Measurements from ENCODE around the gene MC1R.
"Not testable (repeated sequence)": the region's sequence is repeated elsewhere in the genome, so short reads cannot be mapped to it uniquely, and the experiment has no call there.

The MC1R gene

GRCh38 chr16:89918453-89919347, at the start of gene MC1R:
MC1R (plus strand) TSS chr16:89918862; CDS start chr16:89919259, 397 bp downstream.
- DNase-seq: peak; percentile 42

DNA sequence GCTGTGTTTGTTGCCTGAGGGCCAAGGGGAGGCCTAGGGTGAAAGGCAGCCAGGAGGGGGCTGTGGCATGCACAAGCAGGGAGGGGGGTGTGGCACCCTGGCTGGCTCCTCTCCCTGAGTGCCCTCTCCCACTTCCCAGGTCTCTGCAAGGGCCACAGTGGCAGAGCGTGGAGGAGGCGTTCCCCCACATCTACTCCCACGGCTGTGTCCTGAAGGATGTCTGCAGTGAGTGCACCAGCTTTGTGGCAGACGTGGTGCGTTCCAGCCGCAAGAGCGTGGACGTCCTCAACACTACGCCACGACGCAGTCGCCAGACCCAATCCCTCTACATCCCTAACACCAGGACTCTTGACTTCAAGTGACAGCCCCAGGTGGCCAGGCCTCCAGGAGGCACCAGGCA, 48.8 kb upstream of the MC1R start:
- no peak for DNase-seq

DNA sequence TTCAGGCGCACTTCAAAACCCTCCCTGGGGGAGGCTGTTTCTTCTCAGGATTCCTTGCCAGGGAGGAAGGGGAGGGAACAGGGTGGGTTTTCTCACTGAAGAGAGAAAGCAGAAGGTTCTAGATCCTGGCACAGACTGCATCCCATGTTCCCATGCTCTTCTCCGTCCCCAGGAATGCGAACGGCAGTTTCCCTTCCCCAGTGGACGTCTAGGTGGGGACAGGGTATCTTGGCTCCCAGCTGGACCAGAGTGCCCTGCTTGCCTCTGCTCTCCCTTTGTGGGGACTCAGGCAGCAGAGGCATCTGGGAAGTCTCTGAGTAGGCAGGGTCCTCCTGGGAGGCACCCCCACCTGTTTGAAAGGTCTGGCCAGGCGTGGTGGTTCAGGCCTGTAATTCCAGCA, 48.2 kb upstream of the MC1R start:
- DNase-seq: no peak

GRCh38 chr16:89871895-89872294, 46.8 kb upstream of the MC1R start:
- DNase-seq: no peak

GRCh38 chr16:89873109-89873971, 45.3 kb upstream of the MC1R start, which contains the start of gene TCF25:
TCF25 (plus strand) TSS chr16:89873592; CDS start chr16:89873668, 76 bp downstream.
- DNase-seq: peak; percentile 89

DNA sequence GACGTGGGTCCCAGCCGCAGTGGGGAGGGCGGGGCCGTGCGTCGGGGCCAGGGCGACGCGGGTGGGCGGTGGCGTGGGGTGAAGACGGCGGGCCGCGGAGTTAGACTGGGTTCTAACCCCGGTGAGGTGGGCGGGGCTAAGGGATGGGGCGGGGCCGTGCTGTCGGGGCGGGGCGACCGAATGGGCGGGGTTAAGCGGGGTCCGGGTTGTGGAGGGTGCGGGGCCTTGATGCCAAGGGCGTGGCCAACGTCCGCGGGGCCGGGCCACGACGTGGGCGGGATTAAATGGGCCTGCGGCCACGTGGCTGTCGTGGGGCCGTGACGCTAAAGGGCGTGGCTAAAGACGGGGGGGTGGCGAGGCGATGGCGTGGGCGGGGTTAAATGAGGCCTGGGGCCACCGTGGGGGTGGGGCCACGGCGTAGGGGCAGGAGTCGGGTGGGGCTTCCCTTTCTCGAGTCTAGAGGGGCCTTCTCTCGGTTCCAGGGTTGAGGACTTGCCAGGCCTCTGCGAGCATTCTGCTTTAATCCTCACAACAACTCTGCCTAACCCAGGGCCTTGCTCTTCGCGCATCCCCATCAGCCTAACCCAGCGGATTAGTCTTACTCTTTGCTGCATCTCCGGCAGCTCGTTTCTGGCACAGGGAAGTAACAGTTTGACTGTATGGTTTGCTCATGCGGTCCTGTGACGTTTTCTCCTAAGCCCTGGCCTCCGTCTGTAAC, 44.5 kb upstream of the MC1R start:
- peak; percentile 89 for DNase-seq

DNA sequence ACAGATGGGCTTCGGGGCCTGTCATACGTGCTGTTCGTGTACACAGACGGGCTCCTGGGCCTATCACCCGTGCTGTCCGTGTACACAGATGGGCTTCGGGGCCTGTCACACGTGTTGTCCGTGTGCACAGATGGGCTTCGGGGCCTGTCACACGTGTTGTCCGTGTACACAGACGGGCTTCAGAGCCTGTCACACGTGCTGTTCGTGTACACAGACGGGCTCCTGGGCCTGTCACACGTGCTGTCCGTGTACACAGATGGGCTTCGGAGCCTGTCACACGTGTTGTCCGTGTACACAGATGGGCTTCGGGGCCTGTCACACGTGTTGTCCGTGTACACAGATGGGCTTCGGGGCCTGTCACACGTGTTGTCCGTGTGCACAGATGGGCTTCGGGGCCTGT, 39.5 kb upstream of the MC1R start:
- not testable (repeated sequence) for DNase-seq

DNA sequence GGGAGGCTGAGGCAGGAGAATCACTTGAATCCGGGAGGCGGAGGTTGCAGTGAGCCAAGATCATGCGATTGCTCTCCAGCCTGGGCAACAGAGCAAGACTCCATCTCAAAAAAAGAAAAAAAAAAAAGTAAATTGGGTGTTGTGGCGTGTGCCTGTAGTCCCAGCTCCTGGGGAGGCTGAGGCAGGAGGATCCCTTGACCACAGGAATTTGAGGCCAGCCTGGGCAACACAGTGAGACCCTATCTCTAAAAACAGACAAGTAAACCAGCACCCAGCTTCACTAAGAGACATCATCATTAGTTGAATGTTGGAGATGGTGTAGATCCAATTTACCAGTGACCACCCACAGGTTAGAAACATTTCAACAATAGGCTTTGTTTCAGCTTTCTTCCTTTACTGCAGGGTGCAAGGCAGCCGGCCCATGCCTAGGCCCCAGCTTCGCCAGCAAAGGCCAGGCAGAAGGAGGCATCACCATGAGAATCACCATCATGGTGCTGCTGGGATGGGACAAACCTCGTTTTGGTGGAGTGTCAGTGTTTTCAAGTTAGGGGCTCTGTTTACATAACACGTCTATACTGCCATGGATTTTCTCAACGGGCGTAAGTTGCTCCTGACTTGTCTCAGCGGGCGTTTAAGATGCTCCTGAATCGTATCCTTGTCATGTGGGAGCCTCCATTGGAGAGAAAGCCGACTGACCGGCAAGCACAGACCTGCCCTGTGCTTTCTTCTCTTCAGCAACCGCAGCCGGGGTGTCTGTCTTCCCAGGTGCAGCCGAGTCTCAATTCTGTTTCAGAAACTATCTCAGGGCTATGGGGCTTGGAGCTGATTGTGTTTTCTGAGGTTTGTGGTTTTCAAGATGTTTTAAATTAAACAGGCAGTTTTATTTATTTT, 37.9 kb upstream of the MC1R start:
- DNase-seq: peak; percentile 49

DNA sequence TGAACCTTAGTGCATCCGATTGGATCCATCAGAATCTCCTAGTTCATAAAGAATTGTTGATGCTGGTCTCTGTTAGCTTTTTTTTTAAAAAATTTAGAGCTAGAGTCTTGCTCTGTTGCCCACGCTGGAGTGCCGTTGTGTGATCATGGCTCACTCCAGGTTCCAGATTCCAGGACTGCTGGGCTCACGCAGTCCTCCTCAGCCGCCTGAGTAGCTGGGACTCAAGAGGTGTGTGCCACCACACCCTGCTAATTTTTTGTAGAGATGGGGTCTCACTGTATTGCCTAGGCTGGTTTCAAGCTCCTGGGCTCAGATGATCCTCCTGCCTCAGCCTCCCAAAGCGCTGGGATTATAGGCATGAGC, 37.3 kb upstream of the MC1R start:
- DNase-seq: no peak

GRCh38 chr16:89883346-89884040, 35.2 kb upstream of the MC1R start:
- DNase-seq: no peak

DNA sequence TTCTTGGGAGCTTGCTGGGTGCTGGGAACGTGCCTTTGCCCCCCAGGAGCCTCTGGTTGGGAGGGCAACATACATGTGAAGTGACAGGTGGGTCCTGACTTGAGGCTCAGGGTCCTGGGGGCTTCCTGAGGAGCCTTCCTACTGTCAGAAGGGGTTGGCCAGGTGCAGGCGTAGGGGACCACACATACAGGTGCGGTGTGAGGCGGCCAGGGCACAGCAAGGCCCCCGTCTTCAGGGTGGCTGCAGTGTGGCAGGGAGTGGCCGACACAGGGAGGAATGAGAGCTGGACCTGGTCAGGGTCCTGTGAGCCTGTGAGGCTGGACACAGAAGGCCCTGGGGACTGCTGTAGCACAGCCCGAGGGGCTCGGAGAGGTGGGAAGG, 34.6 kb upstream of the MC1R start:
- no peak for DNase-seq

GRCh38 chr16:89887243-89887642, 31.4 kb upstream of the MC1R start:
- no peak for DNase-seq

DNA sequence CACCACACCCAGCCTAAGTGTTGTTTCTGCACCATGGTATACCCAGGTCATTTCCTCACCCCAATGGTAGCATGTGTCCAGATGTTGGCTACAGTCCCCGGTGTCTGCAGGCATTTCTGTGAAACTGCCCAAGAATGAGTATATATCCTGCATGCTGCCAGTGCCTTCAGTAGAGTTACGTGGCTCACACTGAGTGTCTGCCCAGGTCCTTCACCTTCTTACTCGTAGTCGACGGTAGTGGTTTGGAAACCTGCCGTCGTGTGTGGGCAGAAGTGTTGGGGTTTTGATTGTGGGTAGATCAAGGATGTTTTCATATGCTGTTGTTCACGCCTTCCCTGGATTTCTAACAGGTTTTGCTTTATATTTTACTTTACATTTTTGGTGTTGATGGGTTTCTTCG, 28.5 kb upstream of the MC1R start:
- DNase-seq: no peak

DNA sequence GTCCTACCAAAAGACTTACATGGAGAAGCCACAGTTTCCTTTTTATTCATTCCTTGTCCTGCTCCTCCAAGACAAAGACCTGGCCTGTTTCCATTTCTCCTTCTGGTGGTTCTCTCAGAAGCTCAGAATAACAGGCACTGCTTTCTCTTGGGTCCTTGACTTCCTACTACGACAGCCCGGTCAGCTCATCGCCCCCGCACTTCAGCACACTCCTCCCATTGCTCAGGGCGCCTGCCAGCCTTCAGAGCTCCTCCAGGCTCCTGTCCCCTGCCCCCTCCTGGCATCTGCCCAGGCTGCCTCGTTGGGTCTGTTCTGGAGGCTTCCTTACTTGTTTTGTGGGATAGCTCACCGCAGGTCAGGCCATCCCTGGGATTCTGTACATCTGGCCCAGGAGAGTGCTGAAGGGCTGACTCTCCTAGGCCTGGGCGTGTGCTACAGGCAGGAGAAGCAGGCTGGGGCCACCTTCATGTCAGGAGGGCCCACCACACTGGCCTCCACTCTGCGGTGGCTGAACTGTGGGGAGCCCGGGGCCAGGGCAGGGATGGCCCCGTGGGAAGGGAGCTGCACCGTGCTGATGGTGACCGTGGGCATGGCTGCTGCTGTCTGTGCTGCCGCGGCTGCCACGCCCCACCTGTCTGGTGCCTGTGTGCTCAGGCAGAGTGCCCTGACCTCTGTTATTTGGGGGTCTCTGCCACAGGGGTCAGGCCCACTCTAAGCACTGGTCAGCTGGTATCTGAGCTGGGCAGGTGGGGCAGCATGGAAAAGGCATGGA, 27.6 kb upstream of the MC1R start:
- DNase-seq: no peak

DNA sequence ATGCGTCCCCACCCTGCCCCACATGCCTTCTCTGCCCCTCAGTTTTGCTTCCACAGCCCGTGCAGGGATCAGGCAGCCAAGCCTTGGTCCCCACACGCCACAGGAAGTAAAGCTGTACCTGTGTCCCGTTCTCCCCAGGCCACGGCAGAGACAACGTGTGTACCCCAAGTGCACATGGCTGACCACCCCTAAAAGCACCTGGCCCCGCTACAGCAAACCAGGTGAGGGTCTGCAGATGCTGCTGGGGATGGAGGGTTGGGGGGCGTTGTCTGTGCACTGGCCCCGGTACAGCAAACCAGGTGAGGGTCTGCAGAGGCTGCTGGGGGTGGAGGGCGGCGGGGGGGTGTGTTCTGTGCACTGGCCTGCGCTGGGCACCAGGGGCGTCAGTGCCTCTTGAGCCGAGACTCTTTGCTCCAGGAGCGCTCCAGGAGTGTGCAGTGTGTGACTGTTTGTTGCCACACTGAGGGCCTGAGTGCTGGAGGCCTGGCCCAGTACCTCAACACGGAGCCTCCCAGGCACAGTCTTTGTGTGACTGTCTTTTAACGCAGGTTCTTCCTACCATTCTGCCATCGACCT, 26.5 kb upstream of the MC1R start:
- no peak for DNase-seq

GRCh38 chr16:89892635-89893034, 26.0 kb upstream of the MC1R start:
- no peak for DNase-seq

DNA sequence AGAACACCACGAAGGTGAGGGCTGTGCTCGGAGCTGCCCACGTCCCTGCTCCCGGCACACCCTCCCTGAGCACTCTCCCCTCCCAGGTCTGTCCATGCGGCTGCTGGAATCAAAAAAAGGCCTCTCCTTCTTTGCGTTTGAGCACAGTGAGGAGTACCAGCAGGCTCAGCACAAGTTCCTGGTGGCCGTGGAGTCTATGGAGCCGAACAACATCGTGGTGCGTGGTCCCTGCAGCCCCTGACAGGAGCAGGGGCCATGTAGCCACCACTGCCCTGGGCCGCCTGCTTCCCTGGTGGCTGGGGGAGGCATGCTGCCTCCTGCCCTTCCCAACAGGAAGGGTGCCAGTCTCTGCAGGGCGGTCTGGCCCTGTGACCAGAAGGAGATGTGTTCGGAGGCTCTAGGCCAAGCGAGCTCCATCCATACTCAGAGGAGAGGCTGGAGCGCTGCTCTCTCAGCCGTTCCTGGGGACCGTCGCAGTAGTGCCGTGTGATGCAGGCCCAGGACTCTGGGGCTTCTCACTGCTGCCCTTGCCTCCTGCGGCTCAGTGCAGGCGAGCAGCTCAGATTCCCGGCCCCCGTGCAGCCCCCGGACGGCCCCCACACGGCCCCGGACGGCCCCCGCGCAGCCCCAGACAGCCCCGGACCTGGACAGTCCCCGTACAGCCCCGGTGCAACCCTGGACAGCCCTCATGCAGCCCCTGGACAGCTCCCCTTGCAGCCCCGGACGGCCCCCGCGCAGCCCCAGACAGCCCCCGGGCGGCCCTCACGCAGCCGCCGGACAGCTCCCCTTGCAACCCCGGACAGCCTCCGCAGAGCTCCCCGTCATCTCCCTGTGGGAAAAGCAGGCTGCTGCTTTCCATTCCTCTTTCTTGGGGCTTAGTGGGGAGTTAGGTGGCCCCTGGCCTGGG, 24.8 kb upstream of the MC1R start:
- no peak for DNase-seq

DNA sequence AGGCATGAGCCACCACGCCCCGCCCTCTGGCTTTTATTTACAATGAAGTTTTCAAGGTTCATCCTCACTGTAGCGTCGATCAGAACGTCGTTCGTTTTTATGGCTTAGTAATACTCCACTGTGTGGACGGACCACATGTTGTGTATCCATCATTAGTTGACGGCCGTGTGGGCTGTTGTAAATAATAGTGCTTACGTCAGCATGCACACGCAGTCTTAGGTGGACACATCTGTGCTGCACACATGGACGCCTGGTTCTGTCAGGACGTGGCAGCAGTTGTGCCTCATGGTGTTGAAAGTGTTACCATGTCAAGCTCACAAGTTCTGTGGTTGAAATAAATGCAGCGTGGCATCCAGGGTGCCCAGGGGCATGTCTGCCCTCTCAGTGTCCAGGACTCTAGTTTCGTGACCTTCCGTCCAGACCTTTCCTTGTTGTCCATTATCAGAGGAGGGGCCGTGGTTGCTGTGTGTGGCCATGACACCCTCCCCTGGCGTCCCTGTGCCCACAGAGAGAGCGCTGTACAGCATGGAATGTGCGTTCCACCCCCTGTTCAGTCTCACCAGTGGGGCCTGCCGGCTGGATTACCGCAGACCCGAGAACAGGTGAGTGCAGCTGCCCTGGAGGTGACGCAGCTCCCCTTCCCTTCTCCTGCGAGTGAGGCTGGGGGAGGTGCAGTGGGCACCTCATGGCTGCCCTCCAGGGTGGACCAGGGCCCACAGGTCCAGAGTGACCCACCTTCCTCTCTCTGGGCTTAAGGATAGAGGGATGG, 23.0 kb upstream of the MC1R start:
- DNase-seq: no peak
